Measurements from ENCODE around the gene SCG2.

Gene SCG2

GRCh38 chr2:223643309-223643708 is 41.1 kb upstream of the SCG2 start:
- H3K4me1 Mint-ChIP-seq: peaks cover 6% of the 10 kb centered on the region

GRCh38 chr2:223642506-223642905 is 40.3 kb upstream of the SCG2 start:
- Mint-ChIP-seq H3K4me1 (no peaks in the 10 kb centered on the region), H3K9me3 (peaks cover 18% of the 10 kb centered on the region), H3K36me3 (ENCODE audit: low read depth) (peaks cover 9% of the 10 kb centered on the region), H3K27ac (no peak overlapping the region), H3K27me3 (ENCODE audit: low read depth, poor library complexity) (no peaks in the 10 kb centered on the region), H3K4me3 (no peak overlapping the region)
- no peak for DNase-seq
- TF ChIP-seq CTCF (IDR thresholded peaks at IDR 0.05): no peak

More at GRCh38 chr2:223643309-223643708, 41.1 kb upstream of the SCG2 start:
- H3K4me3 Mint-ChIP-seq: no peak overlapping the region
- no peak overlapping the region for H3K27ac Mint-ChIP-seq
- TF ChIP-seq CTCF (IDR thresholded peaks at IDR 0.05): no peak
- no peak for DNase-seq
- H3K9me3 Mint-ChIP-seq: peaks cover 17% of the 10 kb centered on the region
- no peaks in the 10 kb centered on the region for H3K27me3 Mint-ChIP-seq (ENCODE audit: low read depth, poor library complexity)
- peaks cover 9% of the 10 kb centered on the region for H3K36me3 Mint-ChIP-seq (ENCODE audit: low read depth)

GRCh38 chr2:223641082-223641481 is 38.9 kb upstream of the SCG2 start:
- no peak overlapping the region for H3K27ac Mint-ChIP-seq
- DNase-seq: no peak
- no peaks in the 10 kb centered on the region for H3K27me3 Mint-ChIP-seq (ENCODE audit: low read depth, poor library complexity)
- peaks cover 9% of the 10 kb centered on the region for H3K36me3 Mint-ChIP-seq (ENCODE audit: low read depth)
- peaks cover 22% of the 10 kb centered on the region for H3K9me3 Mint-ChIP-seq
- no peak for TF ChIP-seq CTCF (IDR thresholded peaks at IDR 0.05)
- no peaks in the 10 kb centered on the region for H3K4me1 Mint-ChIP-seq
- no peak overlapping the region for H3K4me3 Mint-ChIP-seq

GRCh38 chr2:223635080-223635479 is 32.9 kb upstream of the SCG2 start:
- TF ChIP-seq CTCF (IDR thresholded peaks at IDR 0.05): no peak
- peaks cover 7% of the 10 kb centered on the region for H3K36me3 Mint-ChIP-seq (ENCODE audit: low read depth)
- H3K4me3 Mint-ChIP-seq: no peak overlapping the region
- no peak for DNase-seq
- no peaks in the 10 kb centered on the region for H3K4me1 Mint-ChIP-seq
- peaks cover 19% of the 10 kb centered on the region for H3K9me3 Mint-ChIP-seq
- H3K27me3 Mint-ChIP-seq (ENCODE audit: low read depth, poor library complexity): no peaks in the 10 kb centered on the region
- no peak overlapping the region for H3K27ac Mint-ChIP-seq

GRCh38 chr2:223634238-223634637 is 32.1 kb upstream of the SCG2 start:
- no peaks in the 10 kb centered on the region for H3K27me3 Mint-ChIP-seq (ENCODE audit: low read depth, poor library complexity)
- TF ChIP-seq CTCF (IDR thresholded peaks at IDR 0.05): no peak
- H3K4me3 Mint-ChIP-seq: no peak overlapping the region
- H3K9me3 Mint-ChIP-seq: peaks cover 12% of the 10 kb centered on the region
- no peaks in the 10 kb centered on the region for H3K4me1 Mint-ChIP-seq
- no peak for DNase-seq
- no peak overlapping the region for H3K27ac Mint-ChIP-seq
- no peaks in the 10 kb centered on the region for H3K36me3 Mint-ChIP-seq (ENCODE audit: low read depth)

- Mint-ChIP-seq H3K36me3 (ENCODE audit: low read depth) (no peaks in the 10 kb centered on the region), H3K27me3 (ENCODE audit: low read depth, poor library complexity) (no peaks in the 10 kb centered on the region), H3K4me1 (no peaks in the 10 kb centered on the region), H3K9me3 (peaks cover 8% of the 10 kb centered on the region), H3K4me3 (no peak overlapping the region), H3K27ac (no peak overlapping the region)
- DNase-seq: peak; percentile 13
- TF ChIP-seq CTCF (IDR thresholded peaks at IDR 0.05): no peak
Observed at GRCh38 chr2:223633656-223634055, 31.5 kb upstream of the SCG2 start.

All from nephron progenitor cell (in vitro differentiated cells).